ENCODE data around the gene SND1. TPM values are rescaled to one million over a fixed set of nuclear protein-coding genes. Genes with fewer than 3 reads are reported as not detected.

Gene SND1
- total and polyA plus RNA-seq, 10 of the 15 experiments (the other 5 are each of a cell fraction or from before 2014, with no cell fraction given) = 52.4 to 270 (median 146) TPM

DNA sequence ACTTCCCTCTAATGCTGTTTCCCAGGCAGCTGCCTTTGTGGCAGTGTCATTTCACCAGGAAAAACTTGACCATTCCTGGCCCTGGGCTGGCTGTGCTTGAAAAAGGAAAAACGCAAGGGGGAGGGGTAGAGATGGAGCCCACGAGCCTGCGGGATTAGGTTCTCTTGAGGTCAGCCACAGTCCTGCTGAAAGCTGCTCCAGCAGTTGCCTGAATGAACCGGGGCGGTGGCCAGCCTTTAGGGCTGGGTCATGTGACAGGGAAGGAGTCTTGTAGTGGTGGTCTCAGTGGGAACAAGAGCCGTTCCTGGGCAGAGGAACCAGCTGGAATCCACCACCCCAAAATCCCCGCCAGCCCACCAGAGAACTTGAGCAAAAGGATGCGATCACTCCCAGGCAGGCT, 430.4 kb downstream of the SND1 start (continued):
- TF ChIP-seq, protein P1, sequence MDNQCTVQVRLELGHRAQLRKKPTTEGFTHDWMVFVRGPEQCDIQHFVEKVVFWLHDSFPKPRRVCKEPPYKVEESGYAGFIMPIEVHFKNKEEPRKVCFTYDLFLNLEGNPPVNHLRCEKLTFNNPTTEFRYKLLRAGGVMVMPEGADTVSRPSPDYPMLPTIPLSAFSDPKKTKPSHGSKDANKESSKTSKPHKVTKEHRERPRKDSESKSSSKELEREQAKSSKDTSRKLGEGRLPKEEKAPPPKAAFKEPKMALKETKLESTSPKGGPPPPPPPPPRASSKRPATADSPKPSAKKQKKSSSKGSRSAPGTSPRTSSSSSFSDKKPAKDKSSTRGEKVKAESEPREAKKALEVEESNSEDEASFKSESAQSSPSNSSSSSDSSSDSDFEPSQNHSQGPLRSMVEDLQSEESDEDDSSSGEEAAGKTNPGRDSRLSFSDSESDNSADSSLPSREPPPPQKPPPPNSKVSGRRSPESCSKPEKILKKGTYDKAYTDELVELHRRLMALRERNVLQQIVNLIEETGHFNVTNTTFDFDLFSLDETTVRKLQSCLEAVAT (IDR thresholded peaks at IDR 0.05) = no peak
- TF ChIP-seq POLR2AphosphoS2 (IDR thresholded peaks at IDR 0.05; ENCODE audit: low read depth, low read length) (no peak), SUPT20H (IDR thresholded peaks at IDR 0.05; ENCODE audit: borderline replicate concordance, control insufficient read depth, low read depth, low read length) (no peak), YY1 (IDR thresholded peaks at IDR 0.05; ENCODE audit: low read depth, low read length) (no peak), ZNF207 (IDR thresholded peaks at IDR 0.05; ENCODE audit: borderline replicate concordance) (no peak), PAX8 (IDR thresholded peaks at IDR 0.05) (no peak)
- TF ChIP-seq, protein P2, sequence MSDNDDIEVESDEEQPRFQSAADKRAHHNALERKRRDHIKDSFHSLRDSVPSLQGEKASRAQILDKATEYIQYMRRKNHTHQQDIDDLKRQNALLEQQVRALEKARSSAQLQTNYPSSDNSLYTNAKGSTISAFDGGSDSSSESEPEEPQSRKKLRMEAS (IDR thresholded peaks at IDR 0.05; ENCODE audit: low read depth, low read length) = no peak

DNA sequence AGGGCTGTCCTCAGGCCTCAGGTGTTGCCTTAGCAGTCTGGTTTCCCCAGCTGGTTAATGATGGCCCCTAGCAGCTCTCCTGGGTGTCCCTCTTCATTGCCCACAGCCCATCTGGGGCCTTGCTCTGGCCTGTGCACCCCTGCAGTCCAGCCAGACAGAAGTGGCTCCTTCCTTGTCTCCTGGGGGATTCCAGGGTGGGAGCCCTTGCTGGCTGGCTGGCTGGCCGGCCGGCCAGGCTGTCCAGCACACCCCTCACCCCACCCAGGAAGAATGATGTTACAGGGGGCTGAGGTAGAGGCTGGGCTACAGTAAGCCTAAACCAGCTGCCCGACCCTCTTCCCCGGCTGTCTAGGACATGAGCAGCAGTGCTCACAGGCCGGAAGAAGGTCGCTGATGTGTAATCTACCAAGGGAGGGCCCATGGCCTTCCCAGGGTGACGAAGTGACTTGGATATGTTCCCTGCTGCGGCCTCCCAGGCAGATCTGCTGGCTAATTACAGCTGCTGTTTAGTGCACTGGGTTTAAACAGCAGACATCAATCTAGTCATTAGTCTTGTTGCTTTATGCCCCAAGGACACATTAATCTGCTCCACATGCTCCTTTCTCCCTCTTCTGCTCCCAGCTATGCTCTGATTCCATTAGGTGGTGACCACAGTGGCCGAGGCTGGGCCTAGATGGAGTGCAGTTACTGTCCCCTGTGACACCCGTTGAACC, 433.1 kb downstream of the SND1 start:
- Histone ChIP-seq H3K4me2 (ENCODE audit: control insufficient read depth, insufficient read depth) (no peak overlapping the region), H3K4me3 (no peak overlapping the region), H3K79me2 (ENCODE audit: control insufficient read depth, insufficient read depth, low read length) (no peaks in the 10 kb centered on the region), H3K9me3 (replicated peaks; ENCODE audit: control insufficient read depth, insufficient read depth, low read length) (no peaks in the 10 kb centered on the region), H3K27me3 (replicated peaks in 1 of 2; ENCODE audit: control insufficient read depth in 2 of 2, insufficient read depth in 2 of 2, low read length in 1 of 2) (no peaks in the 10 kb centered on the region), H2AFZ (ENCODE audit: control insufficient read depth, low read depth, low read length) (no peak overlapping the region), H3K9ac (ENCODE audit: control insufficient read depth, insufficient read depth, low read length) (no peak overlapping the region), H3K36me3 (ENCODE audit: control insufficient read depth in 2 of 2, insufficient read depth in 2 of 2, low read length in 1 of 2) (peaks cover 28 to 44% of the 10 kb centered on the region in 2 experiments), H3K27ac (ENCODE audit: control insufficient read depth, insufficient read depth) (no peak overlapping the region), H4K20me1 (ENCODE audit: control insufficient read depth, insufficient read depth) (peaks cover 3% of the 10 kb centered on the region), H3K4me1 (ENCODE audit: control insufficient read depth, insufficient read depth, low read length) (no peaks in the 10 kb centered on the region)
- RAD21 ChIA-PET (ENCODE audit: unreplicated experiment) = no interaction called here
- 91% methylated on average over 10 of the region's 10 CpGs for WGBS (ENCODE audit: insufficient coverage, insufficient replicate concordance, low lambda C conversion rate, missing lambda C conversion rate)
- CTCF ChIA-PET = no interaction called here
- POLR2A ChIA-PET = no interaction called here
- FAIRE-seq (no peak), DNase-seq (ENCODE audit: low read depth, low spot score) (no peak), ATAC-seq (no peak)
- SMC1A ChIA-PET (ENCODE audit: uncharacterized antibody, unreplicated experiment) = no interaction called here
- BruUV-seq (replicated peaks) = no TSS peak
- in situ Hi-C loops (cut with MboI) = no loop called here
- intact Hi-C loops (cut with micrococcal nuclease; ENCODE audit: unreplicated experiment) = no loop called here
- TF ChIP-seq E4F1 (IDR thresholded peaks at IDR 0.05; ENCODE audit: borderline replicate concordance, partially characterized antibody) (no peak), TBL1XR1 (IDR thresholded peaks at IDR 0.05; ENCODE audit: low read depth, low read length) (no peak), BHLHE40 (IDR thresholded peaks at IDR 0.05; ENCODE audit: borderline replicate concordance in 1 of 2, low read depth in 2 of 2, low read length in 1 of 2) (no peak), RB1 (IDR thresholded peaks at IDR 0.05; ENCODE audit: borderline replicate concordance) (no peak), IRF5 (IDR thresholded peaks at IDR 0.05; ENCODE audit: borderline replicate concordance) (no peak), ZNF384 (IDR thresholded peaks at IDR 0.05; ENCODE audit: borderline replicate concordance, low read depth, low read length) (no peak), EGR1 (IDR thresholded peaks at IDR 0.05; ENCODE audit: borderline replicate concordance in 1 of 2, low read depth in 2 of 2, low read length in 2 of 2) (no peak), RBBP5 (conservative IDR thresholded peaks at IDR 0.05) (no peak), ZNF217 (IDR thresholded peaks at IDR 0.05) (no peak), RAD21 (IDR thresholded peaks at IDR 0.05; ENCODE audit: insufficient read depth, low read depth, low read length) (no peak)

Data from GM12878 (cell line).